H1 (cell line): ENCODE measurements around the gene ZFAND3. TPM values are rescaled to one million over a fixed set of nuclear protein-coding genes. Genes with fewer than 3 reads are reported as not detected.
"Not testable (repeated sequence)": the region's sequence is repeated elsewhere in the genome, so short reads cannot be mapped to it uniquely, and the experiment has no call there.

ENCODE experiments used
- CTCF ChIA-PET: fragments of 300-600 bp; sonication (Branson Sonifier 250); formaldehyde crosslinking; loops from one replicate; lab custom pipeline; 2021; ENCODE audit not compliant: partially characterized antibody; lab: Charles Lee
- POLR2A ChIA-PET: fragments of 300-600 bp; sonication (Branson Sonifier 250); formaldehyde crosslinking; loops from one replicate; lab custom pipeline; 2021; ENCODE audit warnings: inconsistent platforms; ENCODE audit not compliant: partially characterized antibody; lab: Charles Lee
- DNase-seq, 2 experiments: peaks; one replicate each; pipeline versions ENCODE4 v3.0.0 to v3.0.0-alpha.2; 2010 to 2022; ENCODE audit warnings: low spot score in 2 of 2, low read depth in 1 of 2, mixed read lengths in 1 of 2
- FAIRE-seq: peaks from 2 replicates; lab custom pipeline; 2011; peaks lifted over from hg19 to GRCh38; lab: Jason Lieb, UNC
- H2AFZ ChIP-seq: 2 replicates; pipeline ENCODE4 v1.8.1; 2012; ENCODE audit warnings: low read length, inconsistent platforms
- H2AK5ac ChIP-seq: 2 replicates; pipeline ENCODE4 v1.6.1; 2013; ENCODE audit warnings: low read depth, low read length
- H2BK120ac ChIP-seq: replicated peaks from 2 replicates; pipeline ENCODE3; 2013; ENCODE audit warnings: low read depth, low read length, inconsistent platforms
- H2BK12ac ChIP-seq: 2 replicates; pipeline ENCODE4 v1.6.1; 2013; ENCODE audit warnings: low read depth, low read length
- H2BK15ac ChIP-seq: 2 replicates; pipeline ENCODE4 v1.6.1; 2013; ENCODE audit warnings: low read length
- H2BK20ac ChIP-seq: 2 replicates; pipeline ENCODE4 v1.6.1; 2013; ENCODE audit warnings: low read length
- H2BK5ac ChIP-seq: 2 replicates; pipeline ENCODE4 v1.6.1; 2013; ENCODE audit warnings: low read depth, low read length
- H3K14ac ChIP-seq: 2 replicates; pipeline ENCODE4 v1.6.1; 2013; ENCODE audit warnings: inconsistent platforms; ENCODE audit not compliant: insufficient read length
- H3K18ac ChIP-seq: 2 replicates; pipeline ENCODE4 v1.6.1; 2013; ENCODE audit warnings: low read length; ENCODE audit errors: extremely low read depth
- H3K23ac ChIP-seq: 2 replicates; pipeline ENCODE4 v1.6.1; 2013; ENCODE audit warnings: inconsistent platforms; ENCODE audit not compliant: insufficient read length
- H3K23me2 ChIP-seq: 2 replicates; pipeline ENCODE4 v1.6.1; 2013; ENCODE audit warnings: low read depth, low read length
- H3K27ac ChIP-seq: 2 replicates; pipeline ENCODE4 v1.6.1; 2011; ENCODE audit warnings: low read depth, low read length, inconsistent platforms
- H3K27me3 ChIP-seq, 4 experiments: replicated peaks in 1 of 4; 1 replicate in 1 of 4; 2 replicates in 3 of 4; pipeline versions ENCODE4 v1.6.1 to v1.8.1; 2011 to 2013; ENCODE audit warnings: low read length in 3 of 4, mild to moderate bottlenecking in 3 of 4, inconsistent platforms in 2 of 4, mixed read lengths in 2 of 4, moderate library complexity in 1 of 4; ENCODE audit not compliant: control insufficient read depth in 3 of 4, insufficient read depth in 3 of 4; ENCODE audit errors: extremely low read depth in 1 of 4
- H3K36me3 ChIP-seq, 4 experiments: 2 replicates each; pipeline versions ENCODE4 v1.6.1 to v1.8.1; 2011 to 2013; ENCODE audit warnings: mild to moderate bottlenecking in 4 of 4, low read length in 3 of 4, moderate library complexity in 2 of 4, control low read depth in 1 of 4, inconsistent platforms in 1 of 4; ENCODE audit not compliant: insufficient read depth in 4 of 4, control insufficient read depth in 2 of 4
- H3K4ac ChIP-seq: replicated peaks from 2 replicates; pipeline ENCODE3; 2013; ENCODE audit warnings: low read length, low read depth, mixed read lengths, inconsistent platforms; ENCODE audit not compliant: insufficient read length
- H3K4me1 ChIP-seq, 4 experiments: replicated peaks in 1 of 4; 1 replicate in 1 of 4; 2 replicates in 3 of 4; pipeline versions ENCODE4 v1.6.1 to v1.8.1; 2011 to 2013; ENCODE audit warnings: low read length in 3 of 4, inconsistent platforms in 2 of 4, mixed read lengths in 1 of 4; ENCODE audit not compliant: insufficient read depth in 4 of 4, control insufficient read depth in 3 of 4
- H3K4me2 ChIP-seq, 2 experiments: 2 replicates each; pipeline versions ENCODE4 v1.6.1 to v1.8.1; 2011 to 2013; ENCODE audit warnings: low read depth in 2 of 2, low read length in 2 of 2, control low read depth in 1 of 2, inconsistent platforms in 1 of 2, mild to moderate bottlenecking in 1 of 2; ENCODE audit not compliant: insufficient read depth in 1 of 2
- H3K4me3 ChIP-seq, 4 experiments: fragments of 200-600, 300-600 bp in 1 of 4; sonication (generic), shearing (Covaris generic), sonication (Bioruptor Twin) in 1 of 4; 2 replicates each; pipeline versions ENCODE4 v1.5.1 to v1.8.1; 2011 to 2016; ENCODE audit warnings: low read length in 4 of 4, low read depth in 3 of 4, control low read depth in 2 of 4, inconsistent platforms in 2 of 4, mild to moderate bottlenecking in 2 of 4, mixed read lengths in 1 of 4, moderate library complexity in 1 of 4; ENCODE audit not compliant: insufficient read depth in 2 of 4; ENCODE audit errors: extremely low read depth in 1 of 4
- H3K56ac ChIP-seq: replicated peaks from 2 replicates; pipeline ENCODE3; 2013; ENCODE audit warnings: low read depth, mild to moderate bottlenecking, mixed read lengths, low read length, inconsistent platforms; ENCODE audit not compliant: insufficient read length
- H3K79me1 ChIP-seq: 2 replicates; pipeline ENCODE4 v1.6.1; 2013; ENCODE audit warnings: low read depth, low read length, control low read depth
- H3K79me2 ChIP-seq, 2 experiments: 2 replicates each; pipeline versions ENCODE4 v1.6.1 to v1.8.1; 2012 to 2013; ENCODE audit warnings: low read length in 2 of 2, mild to moderate bottlenecking in 2 of 2, inconsistent platforms in 1 of 2; ENCODE audit not compliant: insufficient read depth in 2 of 2, control insufficient read depth in 1 of 2
- H3K9ac ChIP-seq, 4 experiments: replicated peaks in 1 of 4; 1 replicate in 1 of 4; 2 replicates in 3 of 4; pipeline versions ENCODE4 v1.6.1 to v1.8.1; 2011 to 2013; ENCODE audit warnings: low read depth in 3 of 4, low read length in 3 of 4, control low read depth in 2 of 4, mild to moderate bottlenecking in 2 of 4, moderate library complexity in 2 of 4, inconsistent platforms in 1 of 4; ENCODE audit errors: extremely low read depth in 1 of 4
- H3K9me3 ChIP-seq, 2 experiments: 2 replicates each; pipeline versions ENCODE4 v1.6.1 to v1.8.1; 2012 to 2013; ENCODE audit warnings: mild to moderate bottlenecking in 2 of 2, moderate library complexity in 2 of 2, control low read depth in 1 of 2, inconsistent platforms in 1 of 2, low read depth in 1 of 2, low read length in 1 of 2, mixed read lengths in 1 of 2; ENCODE audit not compliant: insufficient read depth in 2 of 2
- H4K20me1 ChIP-seq, 2 experiments: replicated peaks in 1 of 2; 2 replicates each; pipeline versions ENCODE3 to v1.8.1; 2011 to 2013; ENCODE audit warnings: inconsistent platforms in 2 of 2, low read length in 2 of 2, mild to moderate bottlenecking in 1 of 2; ENCODE audit not compliant: insufficient read depth in 2 of 2, control insufficient read depth in 1 of 2
- H4K5ac ChIP-seq: 2 replicates; pipeline ENCODE4 v1.6.1; 2013; ENCODE audit warnings: low read length, low read depth, mixed read lengths, inconsistent platforms; ENCODE audit not compliant: insufficient read length
- H4K8ac ChIP-seq: 2 replicates; pipeline ENCODE4 v1.8.0; 2013; ENCODE audit warnings: mild to moderate bottlenecking, moderate library complexity, low read length, inconsistent platforms; ENCODE audit not compliant: insufficient read depth; ENCODE audit errors: extremely low read depth
- H4K91ac ChIP-seq: replicated peaks from 2 replicates; pipeline ENCODE3; 2013; ENCODE audit warnings: low read length, mixed read lengths, inconsistent platforms; ENCODE audit not compliant: insufficient read length
- SP1 ChIP-seq: IDR thresholded peaks from 2 replicates; pipeline ENCODE4 v1.6.1; 2011; ENCODE audit warnings: low read depth, low read length
- WGBS, 2 experiments: shearing (Covaris generic) in 1 of 2; methylation state at CpG; one replicate each; pipeline versions ENCODE4 v1.1.6 to v1.1.7; 2013 to 2015; ENCODE audit warnings: low lambda C conversion rate in 2 of 2, mixed read lengths in 2 of 2, inconsistent platforms in 1 of 2, low coverage in 1 of 2, missing lambda C conversion rate in 1 of 2; ENCODE audit not compliant: insufficient replicate concordance in 2 of 2, insufficient coverage in 1 of 2, insufficient read length in 1 of 2; ENCODE audit errors: extremely low coverage in 1 of 2, missing lambda C conversion rate in 1 of 2; 5-methylcytosine and 5-hydroxymethylcytosine counted together
- polyA plus RNA-seq, 7 experiments: library from polyadenylated mRNA; depleted of rRNA in 3 of 7; stranded (reverse) in 5 of 7; unstranded in 2 of 7; fragments of >200 nt in 5 of 7; fragments of 200-250 nt in 2 of 7; gene quantifications; 1 replicate in 5 of 7; 2 replicates in 1 of 7; 4 replicates in 1 of 7; pipeline versions ENCODE4 v1.2.1 to v1.2.3, GENCODE V29; 2011 to 2013; ENCODE audit warnings: missing spikeins in 2 of 7, mixed read lengths in 2 of 7
- total RNA-seq: library from RNA; stranded (reverse); fragmentation: NEBNext Ultra II Directional; extraction: Animal tissue kit (Norgen Biotek cat#: 25700); gene quantifications from 2 replicates; pipeline ENCODE4 v1.2.1, GENCODE V29; 2021

The ZFAND3 gene
- total and polyA plus RNA-seq, 2 of the 8 experiments (the other 6 are each of a cell fraction or from before 2014, with no cell fraction given) = 13.0 to 51.3 TPM

DNA sequence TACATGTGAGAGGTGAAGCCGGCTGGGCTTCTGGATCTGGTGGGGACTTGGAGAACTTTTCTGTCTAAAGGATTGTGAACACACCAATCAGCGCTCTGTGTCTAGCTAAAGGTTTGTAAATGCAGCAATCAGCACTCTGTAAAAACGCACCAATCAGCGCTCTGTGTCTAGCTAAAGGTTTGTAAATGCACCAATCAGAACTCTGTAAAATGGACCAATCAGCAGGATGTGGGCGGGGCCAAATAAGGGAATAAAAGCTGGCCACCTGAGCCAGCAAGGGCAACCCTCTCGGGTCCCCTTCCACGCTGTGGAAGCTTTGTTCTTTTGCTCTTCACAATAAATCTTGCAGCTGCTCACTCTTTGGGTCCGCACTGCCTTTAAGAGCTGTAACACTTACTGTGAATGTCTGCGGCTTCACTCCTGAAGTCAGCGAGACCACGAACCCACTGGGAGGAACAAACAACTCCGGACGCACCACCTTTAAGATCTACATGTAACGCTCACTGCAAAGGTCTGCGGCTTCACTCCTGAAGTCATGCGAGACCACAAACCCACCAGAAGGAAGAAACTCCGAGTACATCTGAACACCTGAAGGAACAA is 143.1 kb downstream of the ZFAND3 start:
- H4K8ac ChIP-seq, H3K56ac ChIP-seq, H2BK12ac ChIP-seq, H2AFZ ChIP-seq, H3K14ac ChIP-seq, H2BK15ac ChIP-seq, H3K4me3 ChIP-seq, POLR2A ChIA-PET, H4K5ac ChIP-seq, H3K79me1 ChIP-seq, H4K91ac ChIP-seq, H2BK5ac ChIP-seq, H3K4me2 ChIP-seq, H3K18ac ChIP-seq, DNase-seq, H2AK5ac ChIP-seq, H3K27me3 ChIP-seq, H3K27ac ChIP-seq, H3K9ac ChIP-seq, H2BK20ac ChIP-seq, H3K23me2 ChIP-seq, H3K4me1 ChIP-seq, H3K79me2 ChIP-seq, H3K23ac ChIP-seq, H3K9me3 ChIP-seq, FAIRE-seq, H2BK120ac ChIP-seq, H3K36me3 ChIP-seq, H4K20me1 ChIP-seq, H3K4ac ChIP-seq: not testable (repeated sequence)
- whole genome bisulfite sequencing, 2 experiments = 92% methylated on average over 17 of the region's 17 CpGs; no CpG with 5 or more reads in 1 of the 2 experiments
- 0 out of 2 replicates have a peak, but pooled peaks have one; percentile 22 for TF ChIP-seq SP1
- CTCF ChIA-PET = interaction anchor here (0.6 kb wide), 1 partner anchor 10 kb away, joined by 4 read pairs; no protein-coding TSS in a partner anchor
